GM13977 (cell line): ENCODE measurements around the gene TMCC2.
"Not testable (repeated sequence)": the region's sequence is repeated elsewhere in the genome, so short reads cannot be mapped to it uniquely, and the experiment has no call there.

Source experiments
- DNase-seq: peaks from one replicate; pipeline ENCODE4 v3.0.0; 2012; ENCODE audit warnings: low spot score
- CTCF ChIP-seq: IDR thresholded peaks from 2 replicates; pipeline ENCODE4 v1.5.1; 2012; ENCODE audit warnings: mild to moderate bottlenecking, control low read depth; ENCODE audit not compliant: insufficient read depth; ENCODE audit errors: extremely low read depth, missing control alignments
- in situ Hi-C: fragments of 300-500 bp; cut with MboI; formaldehyde crosslinking; loops from one replicate; pipeline ENCODE4 v1.12.0; 2022; ENCODE audit warnings: low sequenced_read_pairs, low pct_unique_long_range_greater_than_20kb, mixed read lengths, inconsistent platforms; ENCODE audit not compliant: unreplicated experiment

Gene TMCC2

GRCh38 chr1:205293350-205294074 is 65.8 kb downstream of the TMCC2 start:
- TF ChIP-seq CTCF: no peak
- in situ Hi-C loops: no loop called here
- no peak for DNase-seq

GRCh38 chr1:205294175-205294917 is 66.6 kb downstream of the TMCC2 start:
- no peak for DNase-seq
- no peak for TF ChIP-seq CTCF
- in situ Hi-C loops: no loop called here

GRCh38 chr1:205294934-205295333 is 67.2 kb downstream of the TMCC2 start:
- DNase-seq: no peak
- TF ChIP-seq CTCF: no peak
- in situ Hi-C loops: no loop called here

GRCh38 chr1:205296154-205296553 is 68.4 kb downstream of the TMCC2 start:
- in situ Hi-C loops: no loop called here
- DNase-seq: no peak
- TF ChIP-seq CTCF: no peak

GRCh38 chr1:205297546-205298177 is 69.9 kb downstream of the TMCC2 start:
- in situ Hi-C loops, DNase-seq: not testable (repeated sequence)

GRCh38 chr1:205298191-205298994 is 70.6 kb downstream of the TMCC2 start:
- no peak for TF ChIP-seq CTCF
- DNase-seq: no peak
- in situ Hi-C loops: no loop called here

- no peak for DNase-seq
- TF ChIP-seq CTCF: no peak
- in situ Hi-C loops: no loop called here
Observed at GRCh38 chr1:205300149-205300548, 72.4 kb downstream of the TMCC2 start.
